UCSD-AML1 (cell line): ENCODE results near the gene SLC16A3.
"Not testable (repeated sequence)": the region's sequence is repeated elsewhere in the genome, so short reads cannot be mapped to it uniquely, and the experiment has no call there.

Experiments used
- DNase-seq: peaks from one replicate; lab custom pipeline; 2025; ENCODE audit not compliant: unreplicated experiment; lab: John Stamatoyannopoulos, UW

Gene SLC16A3

DNA sequence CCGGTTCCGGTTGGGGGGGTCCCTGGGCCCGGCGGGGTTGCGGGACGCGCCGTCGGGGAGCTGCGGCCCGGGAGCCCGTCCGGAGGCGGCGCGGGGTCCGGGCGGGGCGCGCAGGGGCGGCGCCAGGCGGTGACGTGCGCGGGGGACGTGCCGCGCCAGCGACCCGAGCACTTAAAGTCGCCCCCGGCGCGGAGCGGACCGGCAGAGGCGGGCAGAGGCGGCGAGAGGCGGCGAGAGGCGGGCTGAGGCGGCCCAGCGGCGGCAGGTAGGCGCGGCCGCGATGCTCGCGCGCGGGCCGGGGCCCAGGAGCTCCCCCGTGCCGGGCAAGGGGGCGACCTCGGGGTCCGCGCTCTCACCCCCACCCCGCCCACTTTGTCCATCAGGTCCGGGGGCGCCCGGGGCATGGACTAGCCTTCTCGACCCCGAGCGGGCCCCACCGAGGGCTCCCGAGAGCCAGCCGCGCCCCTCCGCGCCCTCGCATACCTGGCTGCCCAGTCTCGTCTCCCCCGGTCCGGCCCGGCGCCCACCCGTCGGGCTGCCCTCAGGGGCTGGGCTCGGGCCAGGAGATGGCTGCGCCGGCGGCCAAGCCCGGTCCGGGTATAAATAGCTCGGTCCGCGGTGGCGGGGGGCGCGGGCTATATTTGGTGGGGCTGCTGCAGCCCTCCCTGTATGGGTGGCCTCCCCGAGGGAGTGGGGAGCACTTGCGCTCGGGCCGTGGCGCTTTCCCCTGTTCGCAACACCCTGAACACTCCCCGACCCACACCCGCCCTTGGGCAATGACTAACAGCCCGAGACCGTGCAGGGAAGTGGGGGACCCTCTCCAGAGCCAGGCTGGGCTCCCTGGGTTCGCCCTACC is at the start of gene SLC16A3:
Gene SLC16A3 (plus strand): TSS at position 201 of the 856 bp plus-strand sequence. CDS start 6,967 bp downstream, outside the sequence.
- DNase-seq: peak; percentile 83

DNA sequence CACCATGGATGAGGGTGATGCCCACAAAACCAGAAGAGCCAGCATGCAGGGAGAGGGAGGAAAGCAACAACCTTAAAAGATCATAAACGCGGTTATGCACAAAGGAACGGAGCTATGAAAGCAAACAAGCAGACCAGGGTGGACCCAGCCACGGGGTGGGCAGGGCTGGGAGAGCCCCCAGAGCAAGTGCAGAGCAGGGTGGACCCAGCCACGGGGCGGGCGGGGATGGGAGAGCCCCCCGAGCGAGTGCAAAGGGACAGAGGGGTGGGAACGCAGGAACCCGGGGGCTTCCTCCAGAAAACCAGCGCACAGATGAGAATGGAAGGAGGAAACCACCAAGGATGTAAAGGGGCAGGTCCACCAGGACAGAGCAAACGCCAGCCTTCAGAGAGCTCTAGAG is 49.4 kb upstream of the SLC16A3 start:
- no peak for DNase-seq

DNA sequence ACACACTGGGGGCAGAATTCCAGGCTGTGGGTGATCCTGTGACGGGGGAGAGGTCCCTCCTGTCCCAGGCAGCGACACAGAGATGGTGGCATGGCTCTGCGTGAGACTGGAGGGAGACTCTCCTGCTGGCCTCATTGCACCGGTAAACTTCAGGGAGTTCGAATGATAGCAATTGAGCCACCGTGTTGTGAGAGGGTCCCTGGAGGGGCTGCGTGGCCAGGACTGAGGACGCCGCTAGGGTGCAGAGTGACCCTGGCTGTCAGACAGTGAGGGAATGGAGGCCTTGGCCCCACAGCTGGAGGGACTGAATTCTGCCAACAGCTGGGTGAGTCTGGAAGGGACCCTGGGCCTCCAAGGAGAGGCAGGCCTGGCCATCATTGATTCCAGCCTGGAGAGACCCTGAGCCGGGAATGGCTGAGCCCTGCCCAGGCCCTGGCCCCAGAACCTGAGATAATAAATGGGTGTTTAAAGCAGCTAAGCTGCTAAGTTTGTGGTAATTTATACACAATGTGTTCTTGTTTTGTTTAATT is 48.8 kb upstream of the SLC16A3 start:
- no peak for DNase-seq

DNA sequence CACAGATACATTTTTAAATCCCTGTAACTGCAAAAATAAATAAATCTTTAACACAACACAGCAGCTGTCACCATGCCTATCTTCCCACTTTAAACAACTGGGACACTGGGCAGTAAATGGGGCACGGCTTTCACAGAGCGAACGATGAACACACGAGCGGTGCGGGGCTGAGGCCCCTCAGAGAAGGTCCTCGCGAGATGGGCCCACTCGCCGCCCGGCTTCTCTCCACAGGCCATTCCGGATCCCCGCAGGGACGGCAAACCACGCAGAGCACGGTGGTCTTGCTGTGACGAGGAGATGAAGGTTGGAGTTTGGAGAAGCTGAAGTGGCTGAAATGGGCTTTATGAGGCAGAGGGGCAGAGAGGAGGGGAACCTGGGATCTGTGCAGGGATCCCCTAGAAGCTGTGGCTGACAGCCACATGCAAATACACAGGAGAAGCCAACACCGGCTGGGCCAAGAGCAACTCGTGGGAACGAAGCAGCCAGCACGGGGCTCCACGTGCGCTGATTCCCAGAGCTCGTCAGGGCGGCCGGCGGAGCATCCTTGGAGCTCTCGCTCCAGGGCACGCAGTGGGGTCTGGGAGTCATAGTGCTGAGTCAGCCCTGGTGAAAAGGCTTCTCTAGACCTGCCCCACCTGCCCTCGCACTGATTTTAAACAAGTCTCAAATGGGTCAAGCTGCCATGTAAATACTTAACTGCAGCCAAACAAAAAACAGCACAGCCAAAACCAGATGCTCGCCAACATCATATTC is 47.9 kb upstream of the SLC16A3 start:
- DNase-seq: no peak

DNA sequence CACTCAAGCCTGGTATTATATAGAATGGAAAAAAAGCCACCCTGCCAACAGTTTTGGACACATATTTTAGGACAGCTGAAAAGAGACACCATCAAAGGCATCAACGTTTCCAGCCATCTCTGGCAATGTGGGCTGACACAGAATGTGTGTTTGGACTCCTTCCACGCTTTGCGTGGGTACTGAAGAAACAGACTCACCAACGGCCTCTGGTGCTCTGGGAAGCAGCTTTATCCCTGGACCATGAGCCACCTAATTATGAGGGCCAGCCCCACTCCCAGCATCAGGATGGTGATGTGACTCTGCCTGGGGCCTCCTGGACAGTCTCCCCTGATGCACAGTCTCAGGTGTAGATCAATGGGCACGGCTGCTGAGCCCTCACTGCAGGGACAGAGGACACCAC is 44.1 kb upstream of the SLC16A3 start:
- no peak for DNase-seq

DNA sequence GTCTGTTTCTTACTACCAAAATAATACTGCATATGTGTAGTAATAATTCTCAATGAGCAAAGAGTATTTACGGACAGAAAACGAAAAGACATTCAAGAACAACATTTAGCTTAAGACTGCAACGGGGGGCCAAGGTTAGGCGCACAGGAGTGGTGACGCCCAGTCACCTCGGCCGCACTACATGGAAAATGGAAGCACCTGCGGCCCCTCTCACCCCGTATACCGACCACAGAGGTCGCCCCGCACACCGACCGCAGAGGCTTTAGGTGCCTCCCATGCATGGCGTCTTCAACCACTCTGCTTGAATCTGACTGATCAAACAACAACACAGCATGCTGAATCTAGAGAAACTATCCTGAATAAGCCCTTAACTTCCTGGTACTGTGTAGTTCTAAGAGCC is 42.6 kb upstream of the SLC16A3 start:
- no peak for DNase-seq

DNA sequence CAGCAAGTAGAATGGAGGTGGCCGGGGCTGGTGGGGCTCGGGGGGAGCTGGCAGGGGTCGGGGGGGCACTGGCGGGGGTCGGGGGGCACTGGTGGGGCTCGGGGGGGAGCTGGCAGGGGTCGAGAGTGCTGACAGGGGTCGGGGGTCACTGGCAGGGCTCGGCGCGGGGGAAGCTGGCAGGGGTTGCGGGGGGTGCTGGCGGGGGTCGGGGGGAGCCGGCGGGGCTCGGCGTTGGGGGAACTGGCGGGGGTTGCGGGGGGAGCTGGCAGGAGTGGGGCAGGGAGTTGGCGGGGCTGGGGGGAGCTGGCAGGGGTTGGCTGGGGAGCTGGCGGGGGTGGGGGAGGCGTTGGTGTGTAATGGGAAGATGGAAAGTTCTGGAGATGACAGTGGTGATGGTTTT is 41.3 kb upstream of the SLC16A3 start:
- DNase-seq: no peak

DNA sequence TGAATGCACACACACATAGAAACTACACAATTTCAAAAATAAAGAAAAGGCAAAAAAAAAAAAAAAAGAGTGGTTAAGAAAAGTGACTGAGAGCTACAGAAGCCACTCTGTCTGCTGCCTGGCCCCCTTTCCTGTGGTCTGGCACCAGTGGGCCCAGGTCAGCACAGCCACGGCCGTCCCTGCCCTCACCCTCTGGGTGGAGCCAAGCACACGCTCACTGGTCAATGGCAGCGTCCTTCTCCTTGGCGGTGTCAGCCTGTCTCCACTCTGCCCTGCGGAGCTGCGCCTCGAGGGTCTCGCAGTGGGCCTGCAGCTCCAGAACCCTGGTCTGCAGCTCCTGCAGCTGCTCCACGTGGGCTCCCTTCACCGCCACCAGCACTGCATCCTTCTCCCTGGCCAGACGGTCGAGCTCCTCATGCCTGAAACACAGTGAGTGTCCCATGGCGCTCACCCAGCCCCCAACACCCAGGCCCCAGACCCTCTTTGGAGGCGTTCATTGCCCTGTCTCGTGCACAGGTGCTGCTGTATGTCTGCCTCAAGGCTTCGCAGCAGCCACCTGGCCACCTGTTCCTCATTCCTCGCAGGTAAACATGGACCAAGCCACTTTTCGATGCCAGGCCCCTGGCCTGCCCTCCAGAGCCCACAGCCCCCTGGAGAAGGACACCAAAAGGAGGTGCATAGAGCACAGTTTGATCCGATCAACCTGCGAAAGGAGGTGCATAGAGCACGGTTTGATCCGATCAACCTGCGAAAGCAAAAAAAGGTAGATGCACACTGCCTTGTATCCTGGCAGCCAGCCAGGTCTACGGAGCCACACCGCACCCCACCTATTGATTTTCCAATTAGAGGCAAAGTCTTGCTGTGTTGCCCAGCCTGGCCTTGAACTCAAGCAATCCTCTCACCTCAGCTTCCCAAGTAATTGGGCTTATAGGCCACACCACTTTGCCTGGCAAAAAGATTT is 40.6 kb upstream of the SLC16A3 start:
- no peak for DNase-seq

DNA sequence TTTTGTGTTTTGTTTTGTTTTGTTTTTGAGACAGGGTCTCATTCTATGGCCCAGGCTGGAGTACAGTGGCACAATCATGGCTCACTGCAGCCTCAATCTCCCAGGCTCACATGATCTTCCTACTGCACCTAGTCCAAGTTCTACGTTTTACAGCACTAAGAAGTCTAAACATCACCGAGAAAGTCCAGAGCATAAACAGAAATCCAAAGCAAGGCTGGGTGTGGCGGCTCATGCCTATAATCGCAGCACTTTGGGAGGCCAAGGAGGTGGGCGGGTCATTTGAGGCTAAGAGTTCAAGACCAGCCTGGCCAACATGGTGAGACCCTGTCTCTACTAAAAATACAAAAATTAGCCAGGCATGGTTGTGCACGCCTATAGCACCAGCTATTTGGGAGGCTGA is 35.8 kb upstream of the SLC16A3 start:
- not testable (repeated sequence) for DNase-seq

DNA sequence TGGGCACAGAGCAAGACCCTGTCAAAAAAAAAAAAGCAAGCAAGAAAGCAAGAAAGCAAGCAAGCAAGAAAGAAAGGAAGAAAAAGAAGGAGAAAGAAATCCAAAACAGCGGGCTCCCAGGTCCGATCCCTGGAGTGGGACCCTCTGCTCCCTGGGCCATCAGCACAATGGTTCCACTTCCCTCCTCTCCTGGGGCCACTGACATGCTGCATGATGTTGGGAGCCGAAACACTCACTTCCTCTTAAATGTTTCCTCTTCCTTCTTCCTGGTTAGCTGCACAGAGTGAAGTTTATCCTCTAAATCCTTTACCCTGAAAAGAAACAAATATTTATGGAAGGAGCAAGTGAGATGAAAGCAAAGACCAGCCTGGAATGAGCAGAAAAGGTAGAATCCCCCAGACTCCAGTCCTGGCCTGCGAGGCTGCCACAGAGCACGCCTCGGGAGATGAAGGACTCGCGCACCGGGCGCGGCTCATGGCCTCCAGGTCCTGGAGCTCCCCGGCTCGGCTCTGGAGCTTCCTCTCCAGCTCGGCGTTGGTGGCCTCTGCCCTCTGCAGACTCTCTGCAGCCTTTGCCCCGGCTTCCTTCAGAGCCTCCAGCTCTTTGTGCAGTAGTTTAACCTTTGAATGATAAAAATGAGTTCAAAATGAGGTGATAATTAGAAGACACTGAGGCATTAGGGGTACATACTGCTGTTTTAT is 35.2 kb upstream of the SLC16A3 start:
- peak; percentile 28 for DNase-seq

DNA sequence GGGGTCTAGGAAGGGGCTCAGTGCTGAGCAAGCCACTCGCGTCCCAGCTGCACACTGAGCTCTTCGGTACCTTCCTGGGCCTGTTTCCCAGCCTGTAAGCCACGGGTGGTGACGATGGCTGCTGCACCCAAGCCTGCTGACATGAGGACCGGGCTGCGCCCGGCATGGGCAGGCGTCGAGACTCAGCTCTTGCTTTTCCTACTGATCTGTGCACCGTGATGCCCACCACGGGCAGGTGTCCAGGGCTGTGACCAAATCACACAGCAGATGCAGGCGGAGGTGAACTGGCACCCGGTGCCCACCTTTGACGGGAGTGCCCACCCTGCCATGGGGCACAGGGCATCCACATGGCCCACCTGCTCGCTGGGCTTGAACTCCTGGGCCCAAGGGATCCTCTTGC is 34.1 kb upstream of the SLC16A3 start:
- DNase-seq: no peak

DNA sequence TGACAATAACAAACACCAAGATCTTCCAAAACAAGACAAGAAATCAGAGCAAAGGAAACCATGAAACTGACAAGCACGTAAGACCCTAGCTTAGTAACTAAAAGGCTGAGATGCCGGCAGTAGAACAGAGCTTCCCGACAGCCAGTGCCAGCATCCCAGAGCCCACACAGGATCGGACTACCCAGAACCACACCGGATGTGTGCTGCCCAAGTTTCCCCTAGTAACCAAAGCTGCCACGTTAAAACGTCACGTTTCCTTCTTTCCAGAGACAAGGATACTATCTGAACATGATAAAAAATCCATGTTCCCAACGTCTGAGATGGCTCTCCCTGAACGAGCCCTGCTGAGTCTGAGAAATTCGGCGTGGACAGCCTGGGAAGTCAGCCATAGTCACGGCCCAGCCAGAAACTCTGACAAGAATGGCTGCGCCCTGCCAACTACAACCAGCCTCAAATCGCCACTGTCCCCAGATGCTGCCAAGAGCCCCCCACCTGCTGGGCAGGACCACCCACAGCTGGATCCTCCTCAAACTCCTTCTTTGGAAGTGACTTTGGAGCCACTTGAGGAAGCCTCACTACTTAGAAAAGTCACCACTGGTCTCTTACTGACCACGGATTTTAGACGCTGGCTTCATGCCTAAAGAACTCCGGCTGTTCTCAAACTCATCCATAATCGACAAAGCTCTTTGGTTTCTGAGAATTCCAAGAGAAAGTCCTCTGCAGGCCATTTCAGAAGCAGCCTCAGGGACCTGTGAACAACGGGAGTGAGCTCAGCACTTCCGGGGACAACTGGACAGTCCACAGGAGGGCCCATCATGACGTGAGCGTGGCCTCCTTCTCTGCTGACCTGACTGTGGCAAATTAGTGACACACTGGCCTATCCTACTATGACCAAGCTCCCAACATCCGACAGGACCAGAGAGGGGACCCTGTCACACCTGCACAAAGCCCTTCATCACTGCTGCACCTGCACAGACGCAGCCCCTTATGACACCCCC is 32.9 kb upstream of the SLC16A3 start:
- no peak for DNase-seq

DNA sequence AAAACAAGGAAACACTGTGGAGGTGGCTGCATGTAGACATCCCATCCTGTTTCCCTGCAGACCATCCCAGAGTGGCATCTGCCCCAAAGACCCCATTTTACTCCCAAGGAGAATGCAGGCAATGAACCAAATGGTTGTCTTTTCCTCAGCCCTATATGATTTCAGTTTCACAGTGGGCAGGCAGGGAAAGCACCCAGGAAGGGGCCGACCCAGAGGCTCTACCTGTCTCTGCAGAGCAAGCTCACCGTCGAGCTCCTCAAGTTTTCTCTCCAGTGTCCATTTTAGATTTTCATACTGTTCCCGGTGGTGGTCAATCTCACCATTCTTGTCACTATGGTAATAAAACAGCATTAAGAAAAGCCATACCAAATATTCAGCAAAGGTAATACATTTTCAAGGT is 30.8 kb upstream of the SLC16A3 start:
- no peak for DNase-seq

DNA sequence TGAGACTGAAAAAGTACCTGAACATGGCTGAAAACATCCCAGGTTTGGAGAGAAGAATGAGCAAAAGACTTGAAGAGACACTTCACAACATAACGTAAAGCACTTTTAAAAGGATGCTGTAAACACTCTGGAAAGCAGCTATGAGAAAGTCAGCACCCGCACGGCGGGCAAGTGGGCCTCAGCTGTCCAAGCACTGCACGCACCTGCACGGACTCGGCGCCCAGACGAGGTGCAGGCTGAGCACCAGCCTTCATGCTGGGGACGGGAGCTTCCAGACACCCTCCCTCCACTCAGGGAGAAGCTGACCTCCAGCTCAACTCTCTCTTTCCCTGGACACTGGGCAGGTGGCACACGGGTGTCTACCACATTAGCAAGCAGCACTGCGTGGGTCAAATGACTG is 29.3 kb upstream of the SLC16A3 start:
- DNase-seq: no peak

DNA sequence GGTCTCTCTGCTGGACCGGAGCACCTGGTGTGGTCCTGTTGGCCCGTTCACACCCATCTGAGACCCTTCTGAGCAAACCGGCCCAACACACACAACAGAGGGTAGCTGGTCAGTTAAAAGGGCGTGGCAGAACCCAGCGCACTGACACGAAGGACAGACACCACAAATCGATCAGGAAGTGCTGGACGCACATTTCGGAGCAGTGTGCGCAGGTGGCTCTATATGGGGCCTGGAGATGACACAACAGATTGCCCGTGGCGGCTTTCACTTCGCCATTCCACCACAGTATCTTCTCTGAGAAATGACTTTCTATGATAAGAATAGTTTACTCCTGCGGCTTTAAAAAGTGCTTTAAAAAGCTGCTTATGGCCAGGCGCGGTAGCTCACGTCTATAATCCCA is 28.7 kb upstream of the SLC16A3 start:
- no peak for DNase-seq

DNA sequence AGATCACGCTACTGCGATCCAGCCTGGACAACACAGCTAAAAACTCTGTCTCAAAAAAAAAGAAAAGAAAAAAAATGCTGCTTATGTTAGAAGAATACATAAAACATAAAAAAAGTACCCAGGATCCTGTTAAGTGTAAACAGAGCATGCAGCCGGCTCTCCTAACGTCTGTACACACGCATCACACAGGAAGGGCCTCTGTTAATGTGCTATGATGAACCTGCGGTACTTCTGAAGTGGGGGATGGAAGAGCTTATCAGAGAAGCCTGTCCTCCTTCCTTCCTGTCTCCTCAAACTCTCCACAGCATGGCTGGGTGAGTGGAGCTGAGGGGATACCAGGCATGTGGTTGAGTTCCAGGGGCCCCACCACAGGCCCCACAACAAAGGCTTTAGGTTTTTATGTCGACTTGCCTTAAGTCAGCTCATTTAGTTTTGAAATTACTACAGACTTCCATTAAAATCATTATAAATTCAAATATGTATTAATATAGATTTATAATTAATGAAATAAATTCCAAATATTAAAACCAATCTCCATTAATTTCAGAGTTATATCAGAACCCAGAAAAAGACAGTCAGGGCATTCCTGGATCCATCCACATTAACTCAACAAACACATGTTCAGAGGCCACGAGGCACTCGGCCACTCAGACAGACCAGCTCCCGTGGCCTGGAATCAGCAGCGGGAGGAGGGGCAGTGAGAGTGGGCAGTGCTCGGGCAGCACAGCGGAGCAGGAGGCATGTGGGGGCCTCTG is 27.9 kb upstream of the SLC16A3 start:
- DNase-seq: peak; percentile 46

DNA sequence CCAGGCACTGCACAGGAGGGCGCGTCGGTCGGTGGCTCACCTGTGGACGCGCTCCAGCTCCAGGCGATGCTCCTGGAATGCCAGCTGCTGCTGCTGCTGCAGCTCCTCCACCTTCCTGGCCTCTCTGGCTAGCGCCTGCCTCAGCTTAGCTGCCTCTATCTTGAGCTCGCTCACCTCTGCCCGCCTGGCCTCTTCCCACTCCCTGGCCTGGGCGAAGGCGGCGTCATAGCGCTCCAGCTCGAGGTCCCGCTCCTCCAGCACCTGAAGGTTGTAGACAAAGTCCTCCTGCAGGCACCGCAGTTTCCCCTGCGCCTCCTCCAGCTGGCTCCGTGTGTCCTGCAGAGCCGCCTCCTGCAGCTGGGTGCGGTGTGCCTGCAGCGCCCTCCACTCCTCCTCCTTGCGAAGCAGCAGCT is 27.3 kb upstream of the SLC16A3 start:
- no peak for DNase-seq

DNA sequence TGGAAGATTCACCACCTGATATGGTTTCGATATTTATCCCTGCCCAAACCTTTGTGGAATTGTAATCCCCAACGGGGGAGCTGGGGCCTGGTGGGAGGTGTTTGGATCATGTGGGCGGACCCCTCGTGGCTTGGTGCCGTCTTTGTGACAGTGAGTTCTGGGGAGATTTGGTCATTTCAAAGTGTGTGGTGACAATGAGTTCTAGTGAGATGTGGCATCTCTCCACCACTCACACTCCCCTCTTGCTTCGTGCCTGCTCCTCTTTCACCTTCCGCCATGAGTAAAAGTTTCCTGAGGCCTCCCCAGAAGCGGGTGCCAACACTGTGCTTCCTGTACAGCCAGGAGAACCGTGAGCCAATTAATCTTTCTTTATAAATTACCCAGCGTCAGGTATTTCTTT is 25.9 kb upstream of the SLC16A3 start:
- no peak for DNase-seq
